Stimulated activated CD4-positive, alpha-beta T cell treated with anti-CD3 and anti-CD28 coated beads, Interleukin-12 subunit alpha, Interleukin-12 subunit beta, amount 100 ng/mL, for 4 hours (primary cell): Measurements from ENCODE around the gene TNS4.

Experiments
- DNase-seq: peaks from one replicate; pipeline ENCODE4 v3.0.0-alpha.2; 2020

Gene TNS4

GRCh38 chr17:40515011-40515410 lies 13.6 kb upstream of the TNS4 start:
- no peak for DNase-seq

- no peak for DNase-seq
Measured at GRCh38 chr17:40514013-40514875, 12.8 kb upstream of the TNS4 start.

- no peak for DNase-seq
Measured at GRCh38 chr17:40511667-40512220, 10.3 kb upstream of the TNS4 start.

GRCh38 chr17:40511136-40511535 lies 9.7 kb upstream of the TNS4 start:
- no peak for DNase-seq

GRCh38 chr17:40510328-40510648 lies 8.9 kb upstream of the TNS4 start:
- DNase-seq = no peak

GRCh38 chr17:40509626-40510327 lies 8.4 kb upstream of the TNS4 start:
- DNase-seq = no peak

GRCh38 chr17:40506786-40507185 lies 5.4 kb upstream of the TNS4 start:
- DNase-seq = no peak

GRCh38 chr17:40503154-40503553 lies 1.7 kb upstream of the TNS4 start:
- DNase-seq = no peak

GRCh38 chr17:40502716-40503115 lies 1.3 kb upstream of the TNS4 start:
- DNase-seq = no peak

- no peak for DNase-seq
Measured at GRCh38 chr17:40500709-40501108, 714 bp downstream of the TNS4 start.

- DNase-seq = no peak
Measured at GRCh38 chr17:40500190-40500589, 1.2 kb downstream of the TNS4 start.

- no peak for DNase-seq
Measured at GRCh38 chr17:40499551-40500189, 1.8 kb downstream of the TNS4 start.

- DNase-seq = no peak
Measured at GRCh38 chr17:40498281-40499084, 2.9 kb downstream of the TNS4 start.

GRCh38 chr17:40497695-40498094 lies 3.7 kb downstream of the TNS4 start:
- DNase-seq = no peak

- DNase-seq = no peak
Measured at GRCh38 chr17:40496634-40497420, 4.6 kb downstream of the TNS4 start.

GRCh38 chr17:40496170-40496569 lies 5.3 kb downstream of the TNS4 start:
- DNase-seq = no peak

- no peak for DNase-seq
Measured at GRCh38 chr17:40495140-40495539, 6.3 kb downstream of the TNS4 start.

GRCh38 chr17:40493697-40494096 lies 7.7 kb downstream of the TNS4 start:
- no peak for DNase-seq

- no peak for DNase-seq
Measured at GRCh38 chr17:40491486-40491885, 9.9 kb downstream of the TNS4 start.

GRCh38 chr17:40490982-40491381 lies 10.4 kb downstream of the TNS4 start:
- no peak for DNase-seq

- DNase-seq = no peak
Measured at GRCh38 chr17:40490289-40490853, 11.1 kb downstream of the TNS4 start.
